WTC11 (cell line): ENCODE data around the gene HK2. TPM values are rescaled to one million over a fixed set of nuclear protein-coding genes. Genes with fewer than 3 reads are reported as not detected.

Experiments
- ATAC-seq: fragments of 200-7000 bp; cut with Tn5 transposase; 2 replicates; pipeline ENCODE4 v1.10.0; 2021; ENCODE audit warnings: mild to moderate bottlenecking, moderate library complexity
- CTCF ChIA-PET: fragments of 300-600 bp; sonication (Branson Sonifier 250); formaldehyde crosslinking; loops from one replicate; lab custom pipeline; 2021; ENCODE audit warnings: antibody characterized with exemption; lab: Charles Lee
- POLR2A ChIA-PET: fragments of 350-600 bp; sonication (Branson Sonifier 250); formaldehyde crosslinking; loops from one replicate; lab custom pipeline; 2021; ENCODE audit warnings: antibody characterized with exemption; lab: Charles Lee
- DNase-seq: peaks from one replicate; pipeline ENCODE4 v3.0.0; 2021; ENCODE audit warnings: low spot score
- H3K27ac Mint-ChIP-seq: 2 replicates; pipeline ENCODE4 v1.8.0; 2021; ENCODE audit warnings: mixed read lengths
- H3K27me3 Mint-ChIP-seq: 2 replicates; pipeline ENCODE4 v1.8.0; 2021; ENCODE audit warnings: low read depth, mild to moderate bottlenecking, moderate library complexity, mixed read lengths
- H3K36me3 Mint-ChIP-seq: 2 replicates; pipeline ENCODE4 v1.8.0; 2021; ENCODE audit warnings: mixed read lengths
- H3K4me1 Mint-ChIP-seq: 2 replicates; pipeline ENCODE4 v1.8.0; 2022; ENCODE audit warnings: mixed read lengths
- H3K4me3 Mint-ChIP-seq: 2 replicates; pipeline ENCODE4 v1.8.0; 2021; ENCODE audit warnings: mild to moderate bottlenecking, moderate library complexity, mixed read lengths
- H3K9me3 Mint-ChIP-seq: 2 replicates; pipeline ENCODE4 v1.8.0; 2021; ENCODE audit warnings: mixed read lengths
- E2F1 ChIP-seq: sonication (generic); formaldehyde crosslinking; IDR thresholded peaks from 2 replicates; pipeline ENCODE4 v1.8.0; 2022; ENCODE audit warnings: mild to moderate bottlenecking, missing genetic modification reagents
- ERG ChIP-seq: fragments of 250-450 bp; sonication (Bioruptor Pico); IDR thresholded peaks from 2 replicates; pipeline ENCODE4 v1.8.0; 2021; ENCODE audit warnings: mild to moderate bottlenecking
- IRF2 ChIP-seq: sonication (generic); formaldehyde crosslinking; IDR thresholded peaks from 2 replicates; pipeline ENCODE4 v1.8.0; 2022; ENCODE audit warnings: low read depth, missing genetic modification reagents, borderline replicate concordance
- JAZF1 ChIP-seq: fragments of 250-450 bp; sonication (Bioruptor Pico); IDR thresholded peaks from 2 replicates; pipeline ENCODE4 v1.9.0; 2021; ENCODE audit warnings: moderate library complexity, mild to moderate bottlenecking, inconsistent platforms
- JUN ChIP-seq: sonication (generic); formaldehyde crosslinking; IDR thresholded peaks from 2 replicates; pipeline ENCODE4 v1.8.0; 2023; ENCODE audit warnings: mild to moderate bottlenecking, missing genetic modification reagents
- NFYB ChIP-seq: sonication (generic); formaldehyde crosslinking; conservative IDR thresholded peaks from 2 replicates; pipeline ENCODE4 v1.8.0; 2022; ENCODE audit warnings: low read depth, missing genetic modification reagents
- PRDM15 ChIP-seq: sonication (generic); formaldehyde crosslinking; IDR thresholded peaks from 2 replicates; pipeline ENCODE4 v1.8.0; 2022; ENCODE audit warnings: missing genetic modification reagents
- ZNF121 ChIP-seq: sonication (generic); formaldehyde crosslinking; IDR thresholded peaks from 2 replicates; pipeline ENCODE4 v1.8.0; 2023; ENCODE audit warnings: missing genetic modification reagents
- ZNF317 ChIP-seq: sonication (generic); formaldehyde crosslinking; IDR thresholded peaks from 2 replicates; pipeline ENCODE4 v1.8.1; 2023; ENCODE audit warnings: low read depth, mild to moderate bottlenecking, moderate library complexity, missing genetic modification reagents, borderline replicate concordance
- total RNA-seq: library from RNA; stranded (reverse); gene quantifications from 3 replicates; pipeline ENCODE4 v1.2.3, GENCODE V29; 2021
- TF ChIP-seq, protein P1 (sequence below): sonication (generic); formaldehyde crosslinking; conservative IDR thresholded peaks from 2 replicates; pipeline ENCODE4 v1.8.1; 2023; ENCODE audit warnings: mild to moderate bottlenecking, low read depth, missing genetic modification reagents, moderate library complexity
- TF ChIP-seq, protein P2 (sequence below): fragments of 250-450 bp; sonication (Bioruptor Pico); IDR thresholded peaks from 2 replicates; pipeline ENCODE4 v1.9.0; 2021; ENCODE audit warnings: moderate library complexity, mild to moderate bottlenecking, inconsistent platforms, borderline replicate concordance

HK2 gene
- total RNA-seq, 1 experiment from 2014 or later: 61.6 TPM

- TF ChIP-seq, protein P1, sequence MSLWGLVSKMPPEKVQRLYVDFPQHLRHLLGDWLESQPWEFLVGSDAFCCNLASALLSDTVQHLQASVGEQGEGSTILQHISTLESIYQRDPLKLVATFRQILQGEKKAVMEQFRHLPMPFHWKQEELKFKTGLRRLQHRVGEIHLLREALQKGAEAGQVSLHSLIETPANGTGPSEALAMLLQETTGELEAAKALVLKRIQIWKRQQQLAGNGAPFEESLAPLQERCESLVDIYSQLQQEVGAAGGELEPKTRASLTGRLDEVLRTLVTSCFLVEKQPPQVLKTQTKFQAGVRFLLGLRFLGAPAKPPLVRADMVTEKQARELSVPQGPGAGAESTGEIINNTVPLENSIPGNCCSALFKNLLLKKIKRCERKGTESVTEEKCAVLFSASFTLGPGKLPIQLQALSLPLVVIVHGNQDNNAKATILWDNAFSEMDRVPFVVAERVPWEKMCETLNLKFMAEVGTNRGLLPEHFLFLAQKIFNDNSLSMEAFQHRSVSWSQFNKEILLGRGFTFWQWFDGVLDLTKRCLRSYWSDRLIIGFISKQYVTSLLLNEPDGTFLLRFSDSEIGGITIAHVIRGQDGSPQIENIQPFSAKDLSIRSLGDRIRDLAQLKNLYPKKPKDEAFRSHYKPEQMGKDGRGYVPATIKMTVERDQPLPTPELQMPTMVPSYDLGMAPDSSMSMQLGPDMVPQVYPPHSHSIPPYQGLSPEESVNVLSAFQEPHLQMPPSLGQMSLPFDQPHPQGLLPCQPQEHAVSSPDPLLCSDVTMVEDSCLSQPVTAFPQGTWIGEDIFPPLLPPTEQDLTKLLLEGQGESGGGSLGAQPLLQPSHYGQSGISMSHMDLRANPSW (CRISPR knock-in tag): no peak
- TF ChIP-seq JAZF1 (CRISPR knock-in tag): no peak
- TF ChIP-seq, protein P2, sequence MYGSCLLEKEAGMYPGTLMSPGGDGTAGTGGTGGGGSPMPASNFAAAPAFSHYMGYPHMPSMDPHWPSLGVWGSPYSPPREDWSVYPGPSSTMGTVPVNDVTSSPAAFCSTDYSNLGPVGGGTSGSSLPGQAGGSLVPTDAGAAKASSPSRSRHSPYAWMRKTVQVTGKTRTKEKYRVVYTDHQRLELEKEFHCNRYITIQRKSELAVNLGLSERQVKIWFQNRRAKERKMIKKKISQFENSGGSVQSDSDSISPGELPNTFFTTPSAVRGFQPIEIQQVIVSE (CRISPR knock-in tag): no peak
- no peak for TF ChIP-seq E2F1 (CRISPR knock-in tag)
- TF ChIP-seq, all 79 proteins: peak for 0
These were observed 12.1 kb downstream of the HK2 start (continued) for GRCh38 chr2:74845991-74846390.

- DNase-seq (no peak), ATAC-seq (no peak)
- H3K27me3 Mint-ChIP-seq: no peaks in the 10 kb centered on the region
- H3K36me3 Mint-ChIP-seq: no peaks in the 10 kb centered on the region; the same call in 1 of the 2 replicates
- no peak overlapping the region for H3K4me3 Mint-ChIP-seq
- TF ChIP-seq IRF2 (CRISPR knock-in tag) (no peak), ZNF121 (CRISPR knock-in tag) (0 out of 2 replicates have a peak, but pooled peaks have one; percentile 76)
- POLR2A ChIA-PET: no interaction called here
- peak overlapping the region; percentile 55; the same call in 1 of the 2 replicates for H3K27ac Mint-ChIP-seq
- peaks cover 99% of the 10 kb centered on the region for H3K4me1 Mint-ChIP-seq
- H3K9me3 Mint-ChIP-seq: no peaks in the 10 kb centered on the region
- CTCF ChIA-PET: interaction anchor here (2.1 kb wide), 1 partner anchor 10 kb away, joined by 17 read pairs; no protein-coding TSS in a partner anchor
These were observed 12.6 kb downstream of the HK2 start for GRCh38 chr2:74846481-74846880.

DNA sequence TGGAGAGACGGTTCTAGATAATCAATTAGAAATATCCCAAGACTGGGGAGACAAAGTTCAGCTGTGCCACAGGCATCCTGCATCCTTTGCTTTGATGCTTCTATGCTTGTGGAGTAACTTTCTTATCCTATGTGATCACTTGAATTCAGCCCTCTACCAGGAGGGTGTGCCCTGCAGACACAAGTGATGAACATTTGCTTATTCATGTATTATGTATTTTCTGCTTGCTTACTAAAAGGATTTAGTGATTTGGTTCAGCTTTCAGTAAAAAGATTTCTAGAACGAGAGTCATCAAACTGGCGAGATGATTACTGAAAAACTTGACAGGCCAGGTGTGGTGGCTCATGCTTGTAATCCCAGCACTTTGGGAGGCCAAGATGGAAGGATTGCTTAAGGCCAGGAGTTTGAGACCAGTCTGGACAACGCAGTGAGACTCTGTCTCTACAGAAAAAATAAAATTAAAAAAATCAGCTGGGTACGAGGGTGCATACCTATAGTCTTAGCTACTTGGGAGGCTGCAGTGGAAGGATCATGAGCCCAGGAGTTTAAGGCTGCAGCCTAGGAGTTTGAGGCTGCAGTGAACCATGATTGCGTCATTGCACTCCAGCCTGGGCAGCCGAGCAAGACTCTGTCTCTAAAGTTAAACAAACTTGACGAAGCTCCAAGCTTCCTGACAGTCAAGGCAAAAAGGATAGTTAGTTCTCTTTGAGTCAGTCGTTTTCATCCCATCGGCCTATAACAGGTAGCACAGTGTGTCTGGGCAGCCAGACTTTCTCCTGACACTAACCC, 13.3 kb downstream of the HK2 start:
- POLR2A ChIA-PET: no interaction called here
- ATAC-seq (no peak), DNase-seq (no peak)
- Mint-ChIP-seq H3K36me3 (no peaks in the 10 kb centered on the region; the same call in 1 of the 2 replicates), H3K4me3 (no peak overlapping the region), H3K27ac (peak overlapping the region; percentile 76), H3K4me1 (peaks cover 99% of the 10 kb centered on the region), H3K9me3 (no peaks in the 10 kb centered on the region), H3K27me3 (no peaks in the 10 kb centered on the region)
- TF ChIP-seq JUN (CRISPR knock-in tag) (no peak), JAZF1 (CRISPR knock-in tag) (no peak), PRDM15 (CRISPR knock-in tag) (no peak), ZNF317 (CRISPR knock-in tag) (no peak), ERG (CRISPR knock-in tag) (no peak), ZNF121 (CRISPR knock-in tag) (peak; percentile 85), NFYB (no peak)
- CTCF ChIA-PET: interaction anchor here (1.1 to 2.1 kb wide), 2 partner anchors 10 to 12 kb away, joined by 3 to 17 read pairs; no protein-coding TSS in a partner anchor
